Neural progenitor cell (in vitro differentiated cells): Measurements from ENCODE around the gene ARAP3. TPM values are rescaled to one million over a fixed set of nuclear protein-coding genes. Genes with fewer than 3 reads are reported as not detected.
A peak's percentile ranks its signal among the peaks of the same experiment; 100 is the strongest.

Source experiments
- DNase-seq: peaks from one replicate; pipeline ENCODE4 v3.0.0-alpha.2; 2016; ENCODE audit warnings: low spot score
- H2AFZ ChIP-seq: fragments of 200-600 bp; sonication (generic); replicated peaks from 2 replicates; pipeline ENCODE4 v1.6.1; 2016; ENCODE audit warnings: antibody characterized with exemption
- H3F3A ChIP-seq: fragments of 200-600 bp; sonication (generic); 2 replicates; pipeline ENCODE4 v1.6.1; 2016; ENCODE audit warnings: antibody characterized with exemption, low read depth
- H3K27ac ChIP-seq: fragments of 200-600 bp; sonication (generic); 2 replicates; pipeline ENCODE4 v1.5.1; 2016; ENCODE audit warnings: mild to moderate bottlenecking
- H3K27me3 ChIP-seq: fragments of 200-600 bp; sonication (generic); 2 replicates; pipeline ENCODE4 v1.6.1; 2016; ENCODE audit warnings: mild to moderate bottlenecking, moderate library complexity
- H3K36me3 ChIP-seq: fragments of 200-600 bp; sonication (generic); 2 replicates; pipeline ENCODE4 v1.5.1; 2016
- H3K4me1 ChIP-seq: fragments of 200-600 bp; sonication (generic); 2 replicates; pipeline ENCODE4 v1.6.1; 2016; ENCODE audit warnings: mixed run types
- H3K4me2 ChIP-seq: fragments of 200-600 bp; sonication (generic); 2 replicates; pipeline ENCODE4 v1.6.1; 2016
- H3K4me3 ChIP-seq: fragments of 200-600 bp; sonication (generic); 2 replicates; pipeline ENCODE4 v1.5.1; 2016
- H3K79me2 ChIP-seq: fragments of 200-600 bp; sonication (generic); 2 replicates; pipeline ENCODE4 v1.6.1; 2016; ENCODE audit warnings: low read depth
- H3K9ac ChIP-seq: fragments of 200-600 bp; sonication (generic); 2 replicates; pipeline ENCODE4 v1.6.1; 2016
- H3K9me3 ChIP-seq: fragments of 200-600 bp; sonication (generic); 2 replicates; pipeline ENCODE4 v1.5.1; 2016; ENCODE audit warnings: low read depth
- H4K20me1 ChIP-seq: fragments of 200-600 bp; sonication (generic); 2 replicates; pipeline ENCODE4 v1.6.1; 2016; ENCODE audit warnings: low read depth
- H3K27ac Mint-ChIP-seq: 3 replicates; pipeline ENCODE4 v1.8.0; 2021; ENCODE audit warnings: mixed read lengths
- H3K27me3 Mint-ChIP-seq: 2 replicates; pipeline ENCODE4 v1.8.0; 2022; ENCODE audit warnings: low read depth, mild to moderate bottlenecking, inconsistent platforms, moderate library complexity, mixed read lengths; ENCODE audit not compliant: insufficient read depth
- H3K36me3 Mint-ChIP-seq: 3 replicates; pipeline ENCODE4 v1.8.0; 2021; ENCODE audit warnings: mixed read lengths
- H3K4me1 Mint-ChIP-seq: 3 replicates; pipeline ENCODE4 v1.8.0; 2021; ENCODE audit warnings: mixed read lengths
- H3K4me3 Mint-ChIP-seq: 3 replicates; pipeline ENCODE4 v1.8.0; 2021; ENCODE audit warnings: mild to moderate bottlenecking, moderate library complexity, mixed read lengths
- H3K9me3 Mint-ChIP-seq: 3 replicates; pipeline ENCODE4 v1.8.0; 2020; ENCODE audit warnings: mixed read lengths
- EZH2 ChIP-seq: fragments of 200-600 bp; sonication (generic); IDR thresholded peaks from 2 replicates; pipeline ENCODE4 v1.6.1; 2017; ENCODE audit warnings: antibody characterized with exemption, mild to moderate bottlenecking, moderate library complexity
- EZH2phosphoT487 ChIP-seq: fragments of 200-600 bp; sonication (generic); IDR thresholded peaks from 2 replicates; pipeline ENCODE4 v1.6.1; 2017; ENCODE audit warnings: antibody characterized with exemption
- total RNA-seq: library from RNA; depleted of rRNA; stranded (reverse); fragments of >200 nt; gene quantifications from 2 replicates; pipeline ENCODE4 v1.2.3, GENCODE V29; 2015; ENCODE audit warnings: low replicate concordance
- TF ChIP-seq, protein P1 (sequence below): fragments of 200-600 bp; sonication (generic); IDR thresholded peaks from 2 replicates; pipeline ENCODE4 v1.5.1; 2017; ENCODE audit warnings: antibody characterized with exemption, mild to moderate bottlenecking

Gene ARAP3
- total RNA-seq, 1 donor from 2014 or later: 7.6 TPM

DNA sequence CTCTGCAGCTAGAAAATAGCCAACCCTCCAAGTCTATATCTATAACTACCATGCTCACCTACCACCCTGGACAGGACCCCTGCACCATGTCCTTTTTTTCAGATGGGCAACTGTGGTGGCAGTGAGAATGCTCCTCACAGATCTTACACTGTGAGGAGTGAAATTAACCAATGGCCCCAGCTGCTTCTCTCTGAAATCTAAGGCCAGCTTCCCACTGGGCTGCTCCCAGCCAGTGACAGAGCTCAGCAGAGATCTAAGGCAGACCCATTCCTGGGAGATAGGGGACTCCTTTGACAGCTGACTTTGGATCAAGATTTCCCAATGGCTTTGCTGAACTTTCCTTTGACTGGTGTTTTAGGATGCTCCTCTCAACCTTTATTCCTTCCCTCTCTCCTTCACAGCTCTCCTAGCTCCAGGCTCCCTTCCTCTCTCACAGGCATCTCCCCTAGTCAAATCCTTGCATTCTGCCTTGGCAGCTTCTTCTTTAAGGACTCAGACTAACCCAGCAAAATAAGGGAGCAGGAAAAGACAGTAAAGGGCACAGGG lies 1.6 kb upstream of the ARAP3 start:
- Histone ChIP-seq H3K36me3 (no peaks in the 10 kb centered on the region), H3K4me1 (peaks cover 42% of the 10 kb centered on the region), H3F3A (peaks cover 37% of the 10 kb centered on the region), H3K27me3 (no peaks in the 10 kb centered on the region), H3K9me3 (no peaks in the 10 kb centered on the region), H3K27ac (no peak overlapping the region), H3K9ac (no peak overlapping the region), H3K4me2 (peak overlapping the region; percentile 52), H3K4me3 (no peak overlapping the region), H3K79me2 (no peaks in the 10 kb centered on the region), H4K20me1 (no peaks in the 10 kb centered on the region), H2AFZ (no peak overlapping the region)
- Mint-ChIP-seq H3K27ac (peak overlapping the region; percentile 25), H3K36me3 (peaks cover 5% of the 10 kb centered on the region), H3K27me3 (peaks cover 2% of the 10 kb centered on the region), H3K9me3 (no peaks in the 10 kb centered on the region), H3K4me1 (peaks cover 50% of the 10 kb centered on the region), H3K4me3 (peak overlapping the region; percentile 4)
- TF ChIP-seq EZH2: no peak
- TF ChIP-seq, protein P1, sequence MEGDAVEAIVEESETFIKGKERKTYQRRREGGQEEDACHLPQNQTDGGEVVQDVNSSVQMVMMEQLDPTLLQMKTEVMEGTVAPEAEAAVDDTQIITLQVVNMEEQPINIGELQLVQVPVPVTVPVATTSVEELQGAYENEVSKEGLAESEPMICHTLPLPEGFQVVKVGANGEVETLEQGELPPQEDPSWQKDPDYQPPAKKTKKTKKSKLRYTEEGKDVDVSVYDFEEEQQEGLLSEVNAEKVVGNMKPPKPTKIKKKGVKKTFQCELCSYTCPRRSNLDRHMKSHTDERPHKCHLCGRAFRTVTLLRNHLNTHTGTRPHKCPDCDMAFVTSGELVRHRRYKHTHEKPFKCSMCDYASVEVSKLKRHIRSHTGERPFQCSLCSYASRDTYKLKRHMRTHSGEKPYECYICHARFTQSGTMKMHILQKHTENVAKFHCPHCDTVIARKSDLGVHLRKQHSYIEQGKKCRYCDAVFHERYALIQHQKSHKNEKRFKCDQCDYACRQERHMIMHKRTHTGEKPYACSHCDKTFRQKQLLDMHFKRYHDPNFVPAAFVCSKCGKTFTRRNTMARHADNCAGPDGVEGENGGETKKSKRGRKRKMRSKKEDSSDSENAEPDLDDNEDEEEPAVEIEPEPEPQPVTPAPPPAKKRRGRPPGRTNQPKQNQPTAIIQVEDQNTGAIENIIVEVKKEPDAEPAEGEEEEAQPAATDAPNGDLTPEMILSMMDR: no peak
- no peak for TF ChIP-seq EZH2phosphoT487
- peak; percentile 31 for DNase-seq

DNA sequence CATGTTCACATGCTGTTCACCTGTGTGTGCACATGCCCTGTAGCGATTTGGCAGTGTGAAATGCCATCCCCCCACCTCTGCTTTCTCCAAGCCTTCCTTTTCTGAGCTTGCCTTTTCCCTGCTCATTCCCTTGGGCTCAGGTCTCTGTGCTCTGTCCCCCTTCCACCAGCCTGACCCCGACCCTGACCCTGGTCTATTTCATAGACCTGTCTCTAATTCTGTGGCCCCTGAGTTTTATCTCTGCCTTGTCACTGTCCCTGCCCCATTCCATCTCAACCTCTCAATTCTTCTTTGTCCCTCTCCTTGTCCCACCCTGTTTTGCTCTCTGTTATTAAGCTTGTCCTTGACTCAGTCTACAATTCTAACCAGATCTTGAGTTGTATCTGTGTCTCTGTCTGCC lies 735 bp downstream of the ARAP3 start:
- peak overlapping the region; percentile 48 for H3K27ac Mint-ChIP-seq
- peaks cover 13% of the 10 kb centered on the region for H3K36me3 Mint-ChIP-seq

DNA sequence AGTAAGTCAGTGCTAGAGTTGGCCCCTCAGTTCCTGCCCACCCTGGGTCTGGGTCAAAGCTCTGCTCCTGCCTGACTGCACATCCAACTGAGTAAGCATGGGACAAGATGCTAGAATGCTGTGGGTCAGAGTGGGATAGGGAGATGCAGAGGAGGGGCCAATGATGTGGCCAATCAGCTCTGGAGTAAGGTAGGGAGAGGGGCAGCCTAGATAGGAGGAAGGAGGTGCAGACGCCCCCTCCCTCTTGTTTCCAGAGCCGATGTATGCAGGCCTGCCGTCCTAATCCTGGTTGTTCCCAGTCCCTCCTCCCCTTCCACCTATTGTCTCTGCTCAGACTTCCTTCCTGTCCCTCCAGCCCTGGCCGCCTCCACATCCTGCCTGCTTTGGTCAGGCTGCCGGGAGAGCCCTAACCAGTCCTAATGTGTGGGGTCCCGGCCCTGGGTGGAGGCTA lies 1.3 kb downstream of the ARAP3 start:
- TF ChIP-seq, protein P1: no peak
- no peak for TF ChIP-seq EZH2phosphoT487
- no peak for TF ChIP-seq EZH2
- Histone ChIP-seq H2AFZ (no peak overlapping the region), H3K79me2 (no peaks in the 10 kb centered on the region), H3K4me1 (peaks cover 34% of the 10 kb centered on the region), H3K9ac (no peak overlapping the region), H3K4me3 (peak overlapping the region; percentile 46), H3K36me3 (no peaks in the 10 kb centered on the region), H3K27ac (peak overlapping the region; percentile 53), H3K4me2 (peak overlapping the region; percentile 79), H3F3A (peaks cover 43% of the 10 kb centered on the region), H3K27me3 (no peaks in the 10 kb centered on the region), H3K9me3 (no peaks in the 10 kb centered on the region), H4K20me1 (peaks cover under 1% of the 10 kb centered on the region)
- Mint-ChIP-seq H3K27me3 (peaks cover 2% of the 10 kb centered on the region), H3K36me3 (peaks cover 13% of the 10 kb centered on the region), H3K4me1 (peaks cover 41% of the 10 kb centered on the region), H3K9me3 (no peaks in the 10 kb centered on the region), H3K4me3 (peak overlapping the region; percentile 69), H3K27ac (peak overlapping the region; percentile 93)
- peak; percentile 92 for DNase-seq

More for the DNA sequence above, 735 bp downstream of the ARAP3 start:
- H3K4me1 ChIP-seq: peaks cover 34% of the 10 kb centered on the region
- peaks cover 43% of the 10 kb centered on the region for H3F3A ChIP-seq
- H3K27ac ChIP-seq: peak overlapping the region; percentile 53
- no peak for DNase-seq
- no peaks in the 10 kb centered on the region for H3K36me3 ChIP-seq
- H3K9ac ChIP-seq: no peak overlapping the region
- H2AFZ ChIP-seq: peak overlapping the region; percentile 75
- H3K4me2 ChIP-seq: peak overlapping the region; percentile 79
- H4K20me1 ChIP-seq: no peaks in the 10 kb centered on the region
- H3K9me3 ChIP-seq: no peaks in the 10 kb centered on the region
- no peak for TF ChIP-seq EZH2phosphoT487
- TF ChIP-seq EZH2: no peak
- TF ChIP-seq, protein P1: no peak
- H3K4me3 ChIP-seq: peak overlapping the region; percentile 46
- Mint-ChIP-seq H3K27me3 (peaks cover 2% of the 10 kb centered on the region), H3K9me3 (no peaks in the 10 kb centered on the region), H3K4me3 (peak overlapping the region; percentile 69), H3K4me1 (peaks cover 41% of the 10 kb centered on the region)
- H3K27me3 ChIP-seq: no peaks in the 10 kb centered on the region
- no peaks in the 10 kb centered on the region for H3K79me2 ChIP-seq
